ENCODE data around the gene DDX59.

DNA sequence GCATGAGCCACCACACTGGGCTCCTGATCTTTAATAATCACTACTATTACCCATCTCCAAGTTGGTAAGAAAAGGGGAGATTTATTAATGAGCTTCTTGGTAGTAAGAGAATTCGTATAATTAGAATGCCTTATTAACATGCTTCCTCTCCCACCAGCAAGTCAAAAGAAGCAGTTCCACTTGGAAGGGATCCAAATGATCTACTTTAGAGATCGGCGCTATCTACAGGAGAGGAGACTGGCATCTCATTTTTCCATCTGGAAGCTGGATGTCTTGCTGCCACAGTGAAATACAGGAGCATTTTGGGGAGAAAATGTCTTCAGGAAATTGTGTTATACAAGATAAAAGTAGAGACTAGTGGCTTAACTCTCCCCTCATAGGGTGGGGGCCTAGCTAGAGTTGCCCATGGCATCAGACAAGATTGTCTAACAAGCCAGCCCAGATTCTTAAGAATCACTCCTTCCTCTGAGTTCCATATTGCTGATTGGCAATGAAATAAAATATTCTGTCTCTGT is 35.3 kb upstream of the DDX59 start:
- TF ChIP-seq, protein P1, sequence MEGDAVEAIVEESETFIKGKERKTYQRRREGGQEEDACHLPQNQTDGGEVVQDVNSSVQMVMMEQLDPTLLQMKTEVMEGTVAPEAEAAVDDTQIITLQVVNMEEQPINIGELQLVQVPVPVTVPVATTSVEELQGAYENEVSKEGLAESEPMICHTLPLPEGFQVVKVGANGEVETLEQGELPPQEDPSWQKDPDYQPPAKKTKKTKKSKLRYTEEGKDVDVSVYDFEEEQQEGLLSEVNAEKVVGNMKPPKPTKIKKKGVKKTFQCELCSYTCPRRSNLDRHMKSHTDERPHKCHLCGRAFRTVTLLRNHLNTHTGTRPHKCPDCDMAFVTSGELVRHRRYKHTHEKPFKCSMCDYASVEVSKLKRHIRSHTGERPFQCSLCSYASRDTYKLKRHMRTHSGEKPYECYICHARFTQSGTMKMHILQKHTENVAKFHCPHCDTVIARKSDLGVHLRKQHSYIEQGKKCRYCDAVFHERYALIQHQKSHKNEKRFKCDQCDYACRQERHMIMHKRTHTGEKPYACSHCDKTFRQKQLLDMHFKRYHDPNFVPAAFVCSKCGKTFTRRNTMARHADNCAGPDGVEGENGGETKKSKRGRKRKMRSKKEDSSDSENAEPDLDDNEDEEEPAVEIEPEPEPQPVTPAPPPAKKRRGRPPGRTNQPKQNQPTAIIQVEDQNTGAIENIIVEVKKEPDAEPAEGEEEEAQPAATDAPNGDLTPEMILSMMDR (conservative IDR thresholded peaks at IDR 0.05) = no peak
- no peak for TF ChIP-seq EZH2 (IDR thresholded peaks at IDR 0.05; ENCODE audit: low read depth)
